ENCODE data around the gene AGPAT1. TPM values are rescaled to one million over a fixed set of nuclear protein-coding genes. Genes with fewer than 3 reads are reported as not detected.

Gene AGPAT1
- total and polyA plus RNA-seq, 2 experiments from 2014 or later = 39.8 to 82.1 TPM

- TF ChIP-seq ZNF462 (CRISPR knock-in tag; IDR thresholded peaks at IDR 0.05) (no peak), REST (IDR thresholded peaks at IDR 0.05; ENCODE audit: unreplicated experiment) (no peak)
Measured at GRCh38 chr6:32220021-32220420, 44.1 kb upstream of the AGPAT1 start (continued).

DNA sequence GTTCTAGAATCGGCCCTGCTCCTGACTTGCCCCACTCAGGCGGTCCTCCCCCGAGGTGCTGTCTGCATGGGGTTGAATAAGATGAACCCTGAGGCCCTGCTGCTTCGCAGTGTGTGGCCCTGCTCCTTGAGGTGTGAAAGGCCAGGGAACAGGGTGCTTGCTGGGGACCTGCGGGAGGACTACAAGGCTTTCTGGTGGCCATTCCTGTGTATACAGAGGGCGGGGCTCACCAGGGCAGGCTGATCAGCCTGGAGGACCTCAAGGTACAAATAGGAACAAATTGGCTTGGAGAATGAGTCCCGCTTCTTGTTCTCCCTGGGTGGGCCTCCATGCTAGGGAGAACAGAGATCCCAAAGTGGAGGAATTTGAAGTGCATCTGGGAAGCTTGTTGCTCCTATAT, 42.3 kb upstream of the AGPAT1 start:
- Histone ChIP-seq H3K9me2 (ENCODE audit: insufficient read depth) (0 out of 2 replicates have a peak, but pooled peaks cover 3% of the 10 kb centered on the region), H2AFZ (no peak overlapping the region)
- ATAC-seq = no peak
- TF ChIP-seq REST (IDR thresholded peaks at IDR 0.05; ENCODE audit: unreplicated experiment) (no peak), ZNF331 (CRISPR knock-in tag; IDR thresholded peaks at IDR 0.05; ENCODE audit: low read depth) (no peak), EZH2 (IDR thresholded peaks at IDR 0.05; ENCODE audit: low read depth, unreplicated experiment) (no peak), CREB1 (CRISPR knock-in tag; IDR thresholded peaks at IDR 0.05; ENCODE audit: low read depth) (no peak)

More for the DNA sequence above, 42.3 kb upstream of the AGPAT1 start:
- H3K36me3 Mint-ChIP-seq (ENCODE audit: low read depth) = no peaks in the 10 kb centered on the region
- no peaks in the 10 kb centered on the region for H3K36me3 ChIP-seq (ENCODE audit: insufficient read depth)
- no peaks in the 10 kb centered on the region; the same call in 2 of the 3 replicates for H3K9me3 Mint-ChIP-seq
- H3K4me3 Mint-ChIP-seq = no peak overlapping the region
- no peak overlapping the region for H3K27ac ChIP-seq (ENCODE audit: low read depth)
- no peaks in the 10 kb centered on the region for H3F3A ChIP-seq (replicated peaks; ENCODE audit: low read depth)
- no peak overlapping the region for H3K4me2 ChIP-seq
- H4K20me1 ChIP-seq (replicated peaks; ENCODE audit: insufficient read depth) = no peaks in the 10 kb centered on the region
- no peak for DNase-seq (ENCODE audit: low spot score)
- no peaks in the 10 kb centered on the region for H3K4me1 ChIP-seq (ENCODE audit: insufficient read depth)
- no peaks in the 10 kb centered on the region for H3K79me2 ChIP-seq (replicated peaks; ENCODE audit: insufficient read depth)
- H3K27me3 Mint-ChIP-seq (ENCODE audit: insufficient read depth, low read depth, poor library complexity) = peaks cover 13% of the 10 kb centered on the region
- H3K27me3 ChIP-seq (ENCODE audit: insufficient read depth) = no peaks in the 10 kb centered on the region
- H3K4me3 ChIP-seq = no peak overlapping the region
- H3K4me1 Mint-ChIP-seq = no peaks in the 10 kb centered on the region
- no peak overlapping the region for H3K27ac Mint-ChIP-seq

Data from GM23338 (cell line).